ENCODE data around the gene RAB11FIP2.

GRCh38 chr10:117964536-117964935 is 82.2 kb downstream of the RAB11FIP2 start:
- no peak for TF ChIP-seq CTCF (IDR thresholded peaks at IDR 0.05; ENCODE audit: low read length)
- no peak for TF ChIP-seq EZH2 (IDR thresholded peaks at IDR 0.05; ENCODE audit: borderline replicate concordance, low read length)

Data from OCI-LY1 (cell line).